ENCODE measurements around the gene RGS17.
A peak's percentile ranks its signal among the peaks of the same experiment; 100 is the strongest.
"Not testable (repeated sequence)": the region's sequence is repeated elsewhere in the genome, so short reads cannot be mapped to it uniquely, and the experiment has no call there.

Gene RGS17

GRCh38 chr6:153034139-153034538 is 96.9 kb downstream of the RGS17 start:
- no peak for DNase-seq (ENCODE audit: low read depth in 2 of 2, low spot score in 1 of 2)

- DNase-seq (ENCODE audit: low read depth in 2 of 2, low spot score in 1 of 2): no peak
Measured at GRCh38 chr6:153032255-153032882, 98.7 kb downstream of the RGS17 start.

- DNase-seq (ENCODE audit: low read depth in 2 of 2, low spot score in 1 of 2): no peak
Measured at GRCh38 chr6:153031335-153031955, 99.6 kb downstream of the RGS17 start.

- DNase-seq (ENCODE audit: low read depth in 2 of 2, low spot score in 1 of 2): no peak
Measured at GRCh38 chr6:153028963-153029362, 102.1 kb downstream of the RGS17 start.

DNA sequence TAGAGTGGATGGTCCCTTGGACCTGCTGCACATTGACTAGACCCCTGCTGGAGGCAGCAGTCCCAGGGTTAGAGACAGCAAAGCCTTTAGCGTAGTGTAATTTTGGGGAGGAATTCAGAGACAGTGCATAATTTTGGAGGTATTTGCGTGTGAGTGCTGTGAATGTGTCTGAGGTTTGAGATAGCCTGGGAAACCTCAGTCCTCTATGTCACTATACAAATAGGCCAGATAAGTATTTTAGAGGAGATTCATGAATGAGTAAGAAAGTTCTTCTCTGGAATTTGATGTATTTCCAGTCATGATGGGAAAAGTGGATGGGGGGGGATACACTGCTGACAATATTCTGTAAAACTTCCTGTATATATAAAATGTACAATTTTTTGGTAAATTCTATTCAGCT is 102.8 kb downstream of the RGS17 start:
- no peak for DNase-seq (ENCODE audit: low read depth in 2 of 2, low spot score in 1 of 2)

GRCh38 chr6:153027480-153027879 is 103.6 kb downstream of the RGS17 start:
- DNase-seq (ENCODE audit: low read depth in 2 of 2, low spot score in 1 of 2): no peak

DNA sequence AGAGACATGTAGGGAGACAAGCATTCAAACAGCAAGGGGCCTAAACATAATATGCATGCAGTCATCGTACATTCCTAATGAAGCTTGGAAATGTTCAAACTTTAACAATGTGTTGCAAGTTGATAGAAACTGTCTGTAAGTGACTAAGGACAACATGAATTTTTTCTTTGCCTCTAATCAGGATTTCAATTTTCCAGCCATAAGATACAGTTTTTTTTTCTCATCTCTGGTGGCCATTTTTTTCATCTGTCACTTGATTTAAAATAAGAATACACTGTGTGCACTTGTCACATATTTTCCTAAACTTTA is 106.4 kb downstream of the RGS17 start:
- DNase-seq (ENCODE audit: low read depth in 2 of 2, low spot score in 1 of 2): no peak

DNA sequence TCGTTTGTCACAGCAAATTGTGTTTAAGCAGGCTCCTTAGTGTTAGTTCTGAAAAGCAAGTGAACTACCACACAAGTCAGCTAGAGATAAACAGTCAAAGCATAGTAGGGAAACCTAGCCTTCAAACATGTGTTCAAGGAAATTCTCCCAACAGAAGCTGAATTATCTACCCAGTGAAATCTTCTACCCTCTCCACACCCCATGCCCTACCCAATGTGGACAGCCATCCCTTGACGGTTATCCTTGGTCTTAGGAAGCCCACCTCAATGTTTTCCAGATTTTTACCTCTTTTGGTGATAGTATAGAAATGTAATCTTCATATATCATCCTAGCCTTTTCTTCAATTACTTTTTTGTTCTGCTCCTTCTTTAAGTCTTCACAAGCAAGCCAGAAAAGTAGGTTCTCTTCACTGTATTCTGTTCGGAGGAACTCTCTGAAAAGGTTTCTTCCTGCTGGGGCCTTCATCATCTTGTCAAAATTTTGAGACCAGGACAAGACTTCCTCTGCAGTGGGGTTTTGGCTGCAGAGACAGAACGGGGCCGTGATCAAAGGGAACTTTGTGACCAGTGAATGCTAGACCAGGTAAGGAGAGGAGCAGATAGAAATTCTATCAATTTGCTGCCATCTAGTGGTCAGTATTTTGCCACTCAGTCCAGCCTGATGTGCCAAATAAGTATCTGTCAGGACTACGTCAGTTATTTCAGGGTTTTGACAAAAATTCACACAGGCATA is 106.9 kb downstream of the RGS17 start:
- no peak for DNase-seq (ENCODE audit: low read depth in 2 of 2, low spot score in 1 of 2)

GRCh38 chr6:153018355-153018754 is 112.7 kb downstream of the RGS17 start:
- DNase-seq (ENCODE audit: low read depth in 2 of 2, low spot score in 1 of 2): no peak

- no peak for DNase-seq (ENCODE audit: low read depth in 2 of 2, low spot score in 1 of 2)
Measured at GRCh38 chr6:153016846-153017245, 114.2 kb downstream of the RGS17 start.

GRCh38 chr6:153015094-153015640 is 115.9 kb downstream of the RGS17 start:
- DNase-seq (ENCODE audit: low read depth in 2 of 2, low spot score in 1 of 2): no peak

GRCh38 chr6:153013438-153013837 is 117.6 kb downstream of the RGS17 start:
- DNase-seq (ENCODE audit: low read depth in 2 of 2, low spot score in 1 of 2): no peak

- DNase-seq (ENCODE audit: low read depth in 2 of 2, low spot score in 1 of 2): no peak
Measured at GRCh38 chr6:153012856-153013255, 118.2 kb downstream of the RGS17 start.

DNA sequence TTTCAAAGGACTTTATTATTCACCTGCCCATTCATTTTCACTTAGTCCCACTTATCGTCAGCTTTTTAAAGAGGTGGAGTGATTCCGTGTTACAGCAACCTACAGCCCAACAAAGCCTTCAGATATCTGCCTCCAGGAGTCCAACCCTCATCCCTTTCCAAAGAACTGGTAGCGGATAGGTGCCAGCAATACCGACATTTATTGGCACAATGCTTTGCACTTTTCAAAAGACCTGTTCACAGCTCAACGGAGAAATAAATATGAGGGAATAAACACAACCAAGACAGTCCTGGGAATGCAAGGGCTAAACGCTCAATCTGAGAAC is 127.8 kb downstream of the RGS17 start:
- no peak for DNase-seq (ENCODE audit: low read depth in 2 of 2, low spot score in 1 of 2)

DNA sequence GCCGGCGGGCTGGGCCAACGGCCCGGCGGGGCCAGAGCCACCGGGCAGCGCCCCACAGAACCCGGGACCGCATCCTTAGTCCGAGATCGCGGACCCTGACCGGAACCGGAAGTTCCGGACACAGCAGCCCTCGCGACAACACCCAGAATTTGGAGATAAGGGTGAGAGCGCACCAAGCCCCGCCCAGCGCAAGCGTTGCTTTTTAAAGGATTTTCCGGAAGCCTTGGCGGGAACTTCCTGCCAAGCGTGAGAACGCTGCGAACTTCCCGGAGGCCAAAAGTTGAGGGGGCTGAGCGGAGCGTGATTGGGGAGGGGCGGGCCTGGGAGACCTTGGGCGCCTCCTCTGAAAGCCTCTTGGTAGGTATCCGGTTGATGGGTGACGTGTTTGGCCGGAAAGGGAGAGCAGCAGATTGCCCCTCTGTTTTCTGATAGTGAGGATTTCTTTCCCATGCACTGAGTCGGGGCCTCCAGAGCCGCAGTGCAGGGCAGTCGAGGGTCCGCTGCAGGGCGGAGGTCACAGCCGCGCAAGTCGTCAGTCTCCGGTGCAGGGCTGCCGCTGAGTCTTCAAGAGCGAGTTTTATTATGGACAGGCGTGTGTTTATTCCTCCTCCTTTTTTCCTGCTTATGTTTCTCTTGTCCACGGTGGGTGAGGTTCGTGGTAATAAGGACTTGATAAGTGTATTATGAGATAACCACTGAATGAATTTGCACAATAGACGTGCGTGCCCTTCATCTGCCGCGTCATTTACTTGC is 128.3 kb downstream of the RGS17 start, which contains the start of gene MTRF1L:
MTRF1L (minus strand) TSS at position 97 of the 753 bp plus-strand sequence; CDS start at position 73, 24 bp downstream.
- DNase-seq (ENCODE audit: low read depth in 2 of 2, low spot score in 1 of 2): peak; percentile 62 to 77

- DNase-seq (ENCODE audit: low read depth in 2 of 2, low spot score in 1 of 2): no peak
Measured at GRCh38 chr6:153001767-153002612, 129.1 kb downstream of the RGS17 start.

- DNase-seq (ENCODE audit: low read depth in 2 of 2, low spot score in 1 of 2): not testable (repeated sequence)
Measured at GRCh38 chr6:153000790-153001189, 130.3 kb downstream of the RGS17 start.

DNA sequence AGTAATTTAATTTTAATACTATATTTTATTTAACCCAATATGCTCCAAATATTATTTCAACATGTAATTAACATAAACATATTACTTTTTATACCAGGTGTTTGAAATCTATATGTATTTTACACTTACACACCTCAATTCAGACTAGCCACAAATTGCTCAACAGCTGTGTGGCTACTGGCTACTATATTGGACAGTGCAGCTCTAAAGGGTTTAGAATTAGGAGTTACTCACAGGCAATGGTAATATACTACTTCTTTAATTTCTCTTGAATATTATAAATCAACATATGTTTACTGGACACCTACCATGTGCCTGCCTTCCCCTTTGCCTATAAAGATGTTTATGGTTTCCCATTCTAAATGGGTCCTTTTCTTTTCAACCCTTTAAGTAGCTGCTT is 130.8 kb downstream of the RGS17 start:
- DNase-seq (ENCODE audit: low read depth in 2 of 2, low spot score in 1 of 2): no peak

DNA sequence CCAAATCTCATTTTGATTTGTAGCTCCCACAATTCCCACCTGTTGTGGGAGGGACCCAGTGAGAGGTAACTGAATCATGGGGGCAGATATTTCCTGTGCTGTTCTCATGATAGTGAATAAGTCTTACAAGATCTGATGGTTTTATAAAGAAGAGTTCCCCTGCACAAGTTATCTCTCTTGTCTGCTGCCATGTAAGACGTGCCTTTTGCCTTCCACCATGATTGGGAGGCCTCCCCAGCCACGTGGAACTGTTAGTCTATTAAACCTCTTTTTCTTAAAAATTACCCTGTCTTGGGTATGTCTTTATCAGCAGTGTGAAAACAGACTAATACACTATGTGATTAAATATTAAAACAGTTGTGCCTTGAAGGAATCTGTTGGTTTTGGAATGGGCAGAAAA is 131.5 kb downstream of the RGS17 start:
- DNase-seq (ENCODE audit: low read depth in 2 of 2, low spot score in 1 of 2): not testable (repeated sequence)

DNA sequence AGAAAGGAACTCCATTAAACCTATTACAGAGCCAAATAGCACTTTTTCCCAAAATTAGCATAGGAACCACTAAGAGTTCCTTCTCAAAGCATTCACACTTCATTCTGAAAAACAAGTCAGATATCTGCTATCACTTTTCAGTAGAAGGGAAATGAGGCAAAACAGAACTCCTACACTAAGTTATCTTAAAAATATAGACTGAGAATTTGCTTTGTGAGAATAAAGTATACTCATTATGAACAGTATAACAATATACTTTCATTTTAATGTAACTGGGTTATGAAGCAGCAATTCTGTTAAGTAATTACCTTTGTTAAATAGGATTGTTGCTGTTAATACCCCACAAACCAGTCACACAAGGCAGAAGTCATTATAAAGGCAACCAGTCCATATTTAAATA is 137.2 kb downstream of the RGS17 start:
- no peak for DNase-seq (ENCODE audit: low read depth in 2 of 2, low spot score in 1 of 2)

GRCh38 chr6:152993431-152993830 is 137.7 kb downstream of the RGS17 start:
- no peak for DNase-seq (ENCODE audit: low read depth in 2 of 2, low spot score in 1 of 2)

Measured in stimulated activated CD8-positive, alpha-beta memory T cell treated with anti-CD3 and anti-CD28 coated beads, Interleukin-4, amount 100 ng/mL, for 1 hour (primary cell).